ENCODE data around the gene INPP5A.
A peak's percentile ranks its signal among the peaks of the same experiment; 100 is the strongest.

The INPP5A gene

GRCh38 chr10:132602614-132603013, 65.0 kb downstream of the INPP5A start:
- intact Hi-C loops (cut with DNase I): no loop called here
- DNase-seq: peak in 1 of 10 donors; percentile 24

GRCh38 chr10:132603851-132604533, 66.4 kb downstream of the INPP5A start:
- intact Hi-C loops (cut with DNase I): no loop called here
- DNase-seq: peak in 2 of 10 donors; percentile 49 to 52

GRCh38 chr10:132604686-132605085, 67.1 kb downstream of the INPP5A start:
- peak in 2 of 10 donors; percentile 72 to 77 for DNase-seq
- intact Hi-C loops (cut with DNase I): no loop called here

GRCh38 chr10:132605390-132605789, 67.8 kb downstream of the INPP5A start:
- intact Hi-C loops (cut with DNase I): no loop called here
- DNase-seq: peak in 2 of 10 donors; percentile 62 to 70

GRCh38 chr10:132606031-132606491, 68.5 kb downstream of the INPP5A start:
- intact Hi-C loops (cut with DNase I): no loop called here
- peak in 1 of 10 donors; percentile 77 for DNase-seq

- intact Hi-C loops (cut with DNase I): no loop called here
- peak in 9 of 10 donors; percentile 54 to 95 (median 66) for DNase-seq
These were observed 69.1 kb downstream of the INPP5A start for GRCh38 chr10:132606536-132607316.

GRCh38 chr10:132607491-132607890, 69.9 kb downstream of the INPP5A start:
- intact Hi-C loops (cut with DNase I): no loop called here
- peak in 2 of 10 donors; percentile 74 to 85 for DNase-seq

GRCh38 chr10:132607961-132608495, 70.4 kb downstream of the INPP5A start:
- DNase-seq: peak in 2 of 10 donors; percentile 78 to 82
- intact Hi-C loops (cut with DNase I): no loop called here

- peak in 2 of 10 donors; percentile 64 to 80 for DNase-seq
- intact Hi-C loops (cut with DNase I): no loop called here
These were observed 71.1 kb downstream of the INPP5A start for GRCh38 chr10:132608511-132609195.

GRCh38 chr10:132609211-132609610, 71.6 kb downstream of the INPP5A start:
- peak in 1 of 10 donors; percentile 40 for DNase-seq
- intact Hi-C loops (cut with DNase I): no loop called here

GRCh38 chr10:132610071-132610701, 72.6 kb downstream of the INPP5A start:
- intact Hi-C loops (cut with DNase I): no loop called here
- DNase-seq: peak in 1 of 10 donors; percentile 79

GRCh38 chr10:132611026-132611910, 73.7 kb downstream of the INPP5A start:
- peak in 2 of 10 donors; percentile 13 to 36 for DNase-seq

GRCh38 chr10:132611986-132612385, 74.4 kb downstream of the INPP5A start:
- peak in 2 of 10 donors; percentile 40 to 46 for DNase-seq
- intact Hi-C loops (cut with DNase I): no loop called here

More at GRCh38 chr10:132611026-132611910, 73.7 kb downstream of the INPP5A start:
- intact Hi-C loops (cut with DNase I): no loop called here

- peak in 1 of 10 donors; percentile 69 for DNase-seq
- intact Hi-C loops (cut with DNase I): no loop called here
These were observed 75.3 kb downstream of the INPP5A start for GRCh38 chr10:132612571-132613504.

GRCh38 chr10:132613566-132614348, 76.2 kb downstream of the INPP5A start:
- peak in 2 of 10 donors; percentile 35 to 56 for DNase-seq
- intact Hi-C loops (cut with DNase I): no loop called here

GRCh38 chr10:132614431-132615340, 77.1 kb downstream of the INPP5A start:
- intact Hi-C loops (cut with DNase I): no loop called here
- DNase-seq: peak in 2 of 10 donors; percentile 62 to 79
